T-cell (primary cell): ENCODE measurements around the gene TP53TG3C. TPM values are rescaled to one million over a fixed set of nuclear protein-coding genes. Genes with fewer than 3 reads are reported as not detected.
"Not testable (repeated sequence)": the region's sequence is repeated elsewhere in the genome, so short reads cannot be mapped to it uniquely, and the experiment has no call there.

Experiments used
- ATAC-seq, 4 experiments: fragments of 200-7000 bp in 3 of 4; fragments of 150-1000 bp in 1 of 4; cut with Tn5 transposase; replicated peaks in 1 of 4; 1 replicate in 3 of 4; 2 replicates in 1 of 4; pipeline ENCODE4 v1.10.0; 2021; ENCODE audit warnings: moderate library complexity in 3 of 4, mild to moderate bottlenecking in 2 of 4, moderate number of reproducible peaks in 1 of 4
- CTCF ChIA-PET, 2 donors: fragments of 300-600 bp; sonication (Branson Sonifier 250); formaldehyde crosslinking; loops; one replicate each; lab custom pipeline; 2022; ENCODE audit warnings: antibody characterized with exemption in 2 of 2; lab: Charles Lee
- POLR2A ChIA-PET, 2 donors: fragments of 300-600 bp; sonication (Branson Sonifier 250); formaldehyde crosslinking; loops; one replicate each; lab custom pipeline; 2022; ENCODE audit warnings: antibody characterized with exemption in 2 of 2; lab: Charles Lee
- DNase-seq, 35 experiments: peaks; one replicate each; pipeline versions ENCODE4 v3.0.0 to v3.0.0-alpha.2; 2013 to 2023
- H3K27ac ChIP-seq: one replicate; pipeline ENCODE4 v1.5.1; 2013; ENCODE audit warnings: low read length
- H3K27me3 ChIP-seq, 2 experiments: replicated peaks in 1 of 2; 1 replicate in 1 of 2; 2 replicates in 1 of 2; pipeline versions ENCODE4 v1.6.1 to v1.7.0; 2013; ENCODE audit warnings: low read length in 1 of 2, mixed read lengths in 1 of 2; ENCODE audit not compliant: control insufficient read depth in 2 of 2, insufficient read depth in 2 of 2; ENCODE audit errors: extremely low read depth in 1 of 2
- H3K36me3 ChIP-seq, 2 donors: 1 replicate in 1 of 2; 2 replicates in 1 of 2; pipeline versions ENCODE4 v1.6.1 to v1.7.0; 2013; ENCODE audit warnings: low read length in 1 of 2; ENCODE audit not compliant: control insufficient read depth in 2 of 2, insufficient read depth in 1 of 2; ENCODE audit errors: extremely low read depth in 1 of 2
- H3K4me1 ChIP-seq, 2 experiments: 1 replicate in 1 of 2; 2 replicates in 1 of 2; pipeline versions ENCODE4 v1.6.1 to v1.7.0; 2013; ENCODE audit warnings: low read length in 2 of 2, mixed read lengths in 1 of 2; ENCODE audit not compliant: insufficient read depth in 2 of 2, control insufficient read depth in 1 of 2; ENCODE audit errors: extremely low read depth in 1 of 2
- H3K4me3 ChIP-seq, 2 donors: 1 replicate in 1 of 2; 2 replicates in 1 of 2; pipeline versions ENCODE4 v1.5.1 to v1.7.0; 2013; ENCODE audit warnings: mild to moderate bottlenecking in 2 of 2, low read length in 1 of 2, moderate library complexity in 1 of 2; ENCODE audit not compliant: control insufficient read depth in 1 of 2; ENCODE audit errors: extremely low read depth in 1 of 2
- H3K9me3 ChIP-seq: 2 replicates; pipeline ENCODE4 v1.7.0; 2013
- H3K27ac Mint-ChIP-seq, 2 donors: one replicate each; pipeline ENCODE4 v1.8.0; 2020 to 2021; ENCODE audit warnings: mild to moderate bottlenecking in 2 of 2, mixed read lengths in 2 of 2
- H3K27me3 Mint-ChIP-seq, 2 donors: one replicate each; pipeline ENCODE4 v1.8.0; 2021 to 2022; ENCODE audit warnings: mixed read lengths in 2 of 2
- H3K36me3 Mint-ChIP-seq: one replicate; pipeline ENCODE4 v1.8.0; 2021; ENCODE audit warnings: mixed read lengths
- H3K4me1 Mint-ChIP-seq, 3 donors: one replicate each; pipeline ENCODE4 v1.8.0; 2020 to 2022; ENCODE audit warnings: mixed read lengths in 3 of 3, mild to moderate bottlenecking in 1 of 3
- H3K4me3 Mint-ChIP-seq, 3 donors: one replicate each; pipeline ENCODE4 v1.8.0; 2020 to 2022; ENCODE audit warnings: mild to moderate bottlenecking in 3 of 3, mixed read lengths in 3 of 3, moderate library complexity in 3 of 3
- H3K9me3 Mint-ChIP-seq, 3 donors: one replicate each; pipeline ENCODE4 v1.8.0; 2020 to 2022; ENCODE audit warnings: mixed read lengths in 3 of 3
- WGBS: methylation state at CpG from one replicate; pipeline ENCODE4 v1.1.5; 2013; ENCODE audit warnings: missing lambda C conversion rate; ENCODE audit not compliant: insufficient coverage; 5-methylcytosine and 5-hydroxymethylcytosine counted together
- total RNA-seq, 35 experiments: library from RNA in 6 of 35; stranded (reverse) in 6 of 35; fragments of 120-200 nt in 1 of 35; gene quantifications; one replicate each; pipeline versions ENCODE4 v1.2.1 to v1.2.4 and lab custom pipeline; 2013 to 2026

TP53TG3C gene
- total RNA-seq (not detected), total RNA-seq (lab: John Stamatoyannopoulos, UW) (0 reads per million in 29 experiments)
- total RNA-seq (2013), result not detected

GRCh38 chr16:33193926-33194325, at the start of gene TP53TG3C:
Gene TP53TG3C, plus strand, starts transcription at chr16:33194226. Its CDS starts 68 bp downstream, at chr16:33194294.
- H3K9me3 ChIP-seq, H3K36me3 ChIP-seq, CTCF ChIA-PET, H3K4me3 ChIP-seq, POLR2A ChIA-PET, H3K27me3 Mint-ChIP-seq, H3K4me3 Mint-ChIP-seq, H3K9me3 Mint-ChIP-seq, DNase-seq, ATAC-seq, H3K27ac Mint-ChIP-seq, H3K4me1 Mint-ChIP-seq, H3K27me3 ChIP-seq, H3K27ac ChIP-seq, H3K36me3 Mint-ChIP-seq, H3K4me1 ChIP-seq: not testable (repeated sequence)
- no CpG with 5 or more reads among the region's 25 CpGs for WGBS

Other genes with a start within 250 kb of the TP53TG3C start
- gene TP53TG3E, start 110.1 kb downstream of the TP53TG3C start, total RNA-seq, result not detected
- gene TP53TG3B, start 166.6 kb downstream of the TP53TG3C start, total RNA-seq, result not detected